ENCODE data around the gene TNC.

Gene TNC

GRCh38 chr9:115158661-115159481 lies 40.9 kb upstream of the TNC start:
- ChIA-PET POLR2A (no interaction called here), CTCF (no interaction called here)
- no peak for TF ChIP-seq CTCF (IDR thresholded peaks at IDR 0.05; ENCODE audit: control extremely low read depth, extremely low read depth, low read depth, missing control alignments)
- DNase-seq (ENCODE audit: extremely low spot score): no peak

GRCh38 chr9:115157245-115157674 lies 39.3 kb upstream of the TNC start:
- DNase-seq (ENCODE audit: extremely low spot score): no peak
- TF ChIP-seq CTCF (IDR thresholded peaks at IDR 0.05; ENCODE audit: control extremely low read depth, extremely low read depth, low read depth, missing control alignments): no peak
- POLR2A ChIA-PET: interaction anchor here (0.7 kb wide), 1 partner anchor 528 kb away, joined by 3 read pairs; no protein-coding TSS in a partner anchor
- CTCF ChIA-PET: no interaction called here

- ChIA-PET CTCF (no interaction called here), POLR2A (no interaction called here)
- no peak for DNase-seq (ENCODE audit: extremely low spot score)
- no peak for TF ChIP-seq CTCF (IDR thresholded peaks at IDR 0.05; ENCODE audit: control extremely low read depth, extremely low read depth, low read depth, missing control alignments)
These were observed 37.1 kb upstream of the TNC start for GRCh38 chr9:115155037-115155436.

GRCh38 chr9:115154617-115155016 lies 36.7 kb upstream of the TNC start:
- no peak for TF ChIP-seq CTCF (IDR thresholded peaks at IDR 0.05; ENCODE audit: control extremely low read depth, extremely low read depth, low read depth, missing control alignments)
- POLR2A ChIA-PET: no interaction called here
- CTCF ChIA-PET: no interaction called here
- DNase-seq (ENCODE audit: extremely low spot score): no peak

- CTCF ChIA-PET: interaction anchor here (0.9 to 2.1 kb wide), 3 partner anchors 9 to 137 kb away, joined by 3 to 8 read pairs (median 3); no protein-coding TSS in a partner anchor
- TF ChIP-seq CTCF (IDR thresholded peaks at IDR 0.05; ENCODE audit: control extremely low read depth, extremely low read depth, low read depth, missing control alignments): no peak
- DNase-seq (ENCODE audit: extremely low spot score): no peak
- POLR2A ChIA-PET: interaction anchor here (0.7 kb wide), 1 partner anchor 33 kb away, joined by 9 read pairs; no protein-coding TSS in a partner anchor
These were observed 34.4 kb upstream of the TNC start for GRCh38 chr9:115152281-115152820.

GRCh38 chr9:115148721-115149120 lies 30.8 kb upstream of the TNC start:
- POLR2A ChIA-PET: no interaction called here
- TF ChIP-seq CTCF (IDR thresholded peaks at IDR 0.05; ENCODE audit: control extremely low read depth, extremely low read depth, low read depth, missing control alignments): no peak
- CTCF ChIA-PET: no interaction called here
- DNase-seq (ENCODE audit: extremely low spot score): no peak
